Astrocyte (in vitro differentiated cells and primary cell): Measurements from ENCODE around the gene CHCHD3. TPM values are rescaled to one million over a fixed set of nuclear protein-coding genes. Genes with fewer than 3 reads are reported as not detected.

Source experiments
- DNase-seq: peaks from one replicate; pipeline ENCODE4 v3.0.0-alpha.2; 2010; ENCODE audit warnings: low read depth
- FAIRE-seq: peaks from 2 replicates; lab custom pipeline; 2011; peaks lifted over from hg19 to GRCh38; lab: Jason Lieb, UNC
- H2AFZ ChIP-seq: 2 replicates; pipeline ENCODE4 v1.6.0; 2012; ENCODE audit warnings: low read depth, low read length, inconsistent platforms
- H3K27ac ChIP-seq: 2 replicates; pipeline ENCODE4 v1.5.1; 2011; ENCODE audit warnings: low read depth, low read length, inconsistent platforms
- H3K27me3 ChIP-seq: 2 replicates; pipeline ENCODE4 v1.6.0; 2011; ENCODE audit warnings: low read length, inconsistent platforms; ENCODE audit not compliant: insufficient read depth
- H3K36me3 ChIP-seq: 2 replicates; pipeline ENCODE4 v1.5.1; 2011; ENCODE audit warnings: low read length, inconsistent platforms; ENCODE audit not compliant: insufficient read depth
- H3K4me1 ChIP-seq: 2 replicates; pipeline ENCODE4 v1.5.1; 2011; ENCODE audit warnings: low read length, inconsistent platforms; ENCODE audit not compliant: insufficient read depth
- H3K4me2 ChIP-seq: 2 replicates; pipeline ENCODE4 v1.6.0; 2012; ENCODE audit warnings: low read length, inconsistent platforms
- H3K4me3 ChIP-seq: 2 replicates; pipeline ENCODE4 v1.5.1; 2011; ENCODE audit warnings: low read depth, mild to moderate bottlenecking, low read length, inconsistent platforms; ENCODE audit not compliant: insufficient read depth
- H3K79me2 ChIP-seq: 2 replicates; pipeline ENCODE4 v1.6.0; 2012; ENCODE audit warnings: mild to moderate bottlenecking, low read length, inconsistent platforms; ENCODE audit not compliant: insufficient read depth
- H3K9ac ChIP-seq: 2 replicates; pipeline ENCODE4 v1.6.0; 2012; ENCODE audit warnings: mild to moderate bottlenecking, low read length, inconsistent platforms
- H3K9me3 ChIP-seq: 2 replicates; pipeline ENCODE4 v1.5.1; 2012; ENCODE audit warnings: low read depth, mild to moderate bottlenecking, low read length, inconsistent platforms; ENCODE audit not compliant: insufficient read depth
- H4K20me1 ChIP-seq: 2 replicates; pipeline ENCODE4 v1.6.0; 2012; ENCODE audit warnings: low read length, inconsistent platforms; ENCODE audit not compliant: insufficient read depth
- H3K27ac Mint-ChIP-seq: one replicate; pipeline ENCODE4 v1.8.0; 2021; ENCODE audit warnings: mild to moderate bottlenecking, mixed read lengths; ENCODE audit not compliant: unreplicated experiment
- H3K27me3 Mint-ChIP-seq: one replicate; pipeline ENCODE4 v1.8.0; 2021; ENCODE audit warnings: low read depth, mixed read lengths; ENCODE audit not compliant: unreplicated experiment
- H3K36me3 Mint-ChIP-seq: one replicate; pipeline ENCODE4 v1.8.0; 2021; ENCODE audit warnings: low read depth, mixed read lengths; ENCODE audit not compliant: unreplicated experiment
- H3K4me1 Mint-ChIP-seq: one replicate; pipeline ENCODE4 v1.8.0; 2021; ENCODE audit warnings: low read depth, mixed read lengths; ENCODE audit not compliant: unreplicated experiment
- H3K4me3 Mint-ChIP-seq: one replicate; pipeline ENCODE4 v1.8.0; 2021; ENCODE audit warnings: mild to moderate bottlenecking, moderate library complexity, mixed read lengths; ENCODE audit not compliant: unreplicated experiment
- H3K9me3 Mint-ChIP-seq: one replicate; pipeline ENCODE4 v1.8.0; 2021; ENCODE audit warnings: mild to moderate bottlenecking, mixed read lengths; ENCODE audit not compliant: unreplicated experiment
- EZH2 ChIP-seq: IDR thresholded peaks from 2 replicates; pipeline ENCODE4 v1.6.1; 2012; ENCODE audit warnings: mild to moderate bottlenecking, low read length, inconsistent platforms; ENCODE audit not compliant: insufficient read depth
- total RNA-seq: library from RNA; stranded (reverse); gene quantifications from 2 replicates; pipeline ENCODE4 v1.2.1, GENCODE V29; 2021
- TF ChIP-seq, protein P1 (sequence below): IDR thresholded peaks from 2 replicates; pipeline ENCODE4 v1.5.1; 2011; ENCODE audit warnings: low read depth, mild to moderate bottlenecking, inconsistent platforms, low read length, moderate library complexity; ENCODE audit not compliant: insufficient read depth

The CHCHD3 gene
- total RNA-seq, 1 donor from 2014 or later, result 63.1 TPM

DNA sequence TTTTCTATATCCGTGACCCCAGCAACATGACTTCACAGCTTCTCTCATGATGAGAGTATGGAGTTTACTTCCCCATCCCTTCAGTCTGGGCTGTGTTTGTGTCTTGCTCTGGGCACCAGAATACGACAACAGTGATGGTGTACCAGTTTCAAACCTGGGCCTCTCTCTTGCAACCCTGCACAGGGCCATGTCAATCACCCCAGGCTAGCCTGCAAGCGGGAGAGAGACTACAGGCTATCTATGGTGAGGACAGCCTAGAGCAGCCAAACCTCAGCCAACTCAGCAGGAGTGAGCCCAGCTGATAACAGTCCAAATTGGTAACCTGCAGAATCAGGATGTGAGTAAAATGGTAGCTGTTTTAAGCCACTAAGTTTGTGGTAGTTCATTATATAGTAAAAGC lies 235.8 kb downstream of the CHCHD3 start:
- peaks cover 7% of the 10 kb centered on the region for H3K36me3 Mint-ChIP-seq
- no peak overlapping the region for H3K4me3 Mint-ChIP-seq
- no peaks in the 10 kb centered on the region for H3K27me3 Mint-ChIP-seq
- H3K36me3 ChIP-seq, result no peaks in the 10 kb centered on the region
- TF ChIP-seq EZH2, result no peak
- TF ChIP-seq, protein P1, sequence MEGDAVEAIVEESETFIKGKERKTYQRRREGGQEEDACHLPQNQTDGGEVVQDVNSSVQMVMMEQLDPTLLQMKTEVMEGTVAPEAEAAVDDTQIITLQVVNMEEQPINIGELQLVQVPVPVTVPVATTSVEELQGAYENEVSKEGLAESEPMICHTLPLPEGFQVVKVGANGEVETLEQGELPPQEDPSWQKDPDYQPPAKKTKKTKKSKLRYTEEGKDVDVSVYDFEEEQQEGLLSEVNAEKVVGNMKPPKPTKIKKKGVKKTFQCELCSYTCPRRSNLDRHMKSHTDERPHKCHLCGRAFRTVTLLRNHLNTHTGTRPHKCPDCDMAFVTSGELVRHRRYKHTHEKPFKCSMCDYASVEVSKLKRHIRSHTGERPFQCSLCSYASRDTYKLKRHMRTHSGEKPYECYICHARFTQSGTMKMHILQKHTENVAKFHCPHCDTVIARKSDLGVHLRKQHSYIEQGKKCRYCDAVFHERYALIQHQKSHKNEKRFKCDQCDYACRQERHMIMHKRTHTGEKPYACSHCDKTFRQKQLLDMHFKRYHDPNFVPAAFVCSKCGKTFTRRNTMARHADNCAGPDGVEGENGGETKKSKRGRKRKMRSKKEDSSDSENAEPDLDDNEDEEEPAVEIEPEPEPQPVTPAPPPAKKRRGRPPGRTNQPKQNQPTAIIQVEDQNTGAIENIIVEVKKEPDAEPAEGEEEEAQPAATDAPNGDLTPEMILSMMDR, result no peak
- no peak overlapping the region for H2AFZ ChIP-seq
- no peaks in the 10 kb centered on the region for H3K4me1 Mint-ChIP-seq
- FAIRE-seq (no peak), DNase-seq (no peak)
- H3K9me3 ChIP-seq, result no peaks in the 10 kb centered on the region
- H3K27ac ChIP-seq, result no peak overlapping the region
- no peaks in the 10 kb centered on the region for H3K27me3 ChIP-seq
- no peak overlapping the region for H3K4me2 ChIP-seq
- no peak overlapping the region for H3K4me3 ChIP-seq
- H3K79me2 ChIP-seq, result no peaks in the 10 kb centered on the region
- no peaks in the 10 kb centered on the region for H3K4me1 ChIP-seq
- peaks cover 2% of the 10 kb centered on the region for H3K9me3 Mint-ChIP-seq
- no peak overlapping the region for H3K27ac Mint-ChIP-seq
- H3K9ac ChIP-seq, result no peak overlapping the region
- H4K20me1 ChIP-seq, result no peaks in the 10 kb centered on the region

DNA sequence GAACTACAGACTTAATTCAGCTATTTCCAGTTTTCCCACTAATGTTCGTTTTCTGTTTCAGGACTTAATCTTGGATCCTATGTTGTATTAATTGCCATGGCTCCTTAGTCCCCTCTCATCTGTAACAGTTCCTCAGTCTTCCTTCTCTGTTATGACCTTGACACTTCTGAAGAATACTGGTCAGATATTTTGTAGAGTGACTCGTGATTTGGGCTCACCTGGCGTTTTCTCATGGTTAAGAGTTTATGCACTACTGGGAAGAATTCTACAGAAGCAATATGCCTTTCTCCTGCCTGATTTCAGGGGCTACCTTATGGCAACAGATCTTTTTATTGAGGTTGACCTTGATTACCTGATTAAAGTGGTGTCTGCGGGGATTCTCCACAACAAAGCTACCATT lies 239.4 kb downstream of the CHCHD3 start:
- Histone ChIP-seq H3K9ac (no peak overlapping the region), H3K27me3 (no peaks in the 10 kb centered on the region), H3K4me3 (no peak overlapping the region), H3K27ac (no peak overlapping the region), H3K4me1 (no peaks in the 10 kb centered on the region), H4K20me1 (no peaks in the 10 kb centered on the region), H3K79me2 (no peaks in the 10 kb centered on the region), H3K36me3 (no peaks in the 10 kb centered on the region), H2AFZ (no peak overlapping the region), H3K9me3 (no peaks in the 10 kb centered on the region), H3K4me2 (no peak overlapping the region)
- Mint-ChIP-seq H3K4me1 (peaks cover 2% of the 10 kb centered on the region), H3K27me3 (no peaks in the 10 kb centered on the region), H3K27ac (no peak overlapping the region), H3K4me3 (no peak overlapping the region), H3K9me3 (peaks cover 2% of the 10 kb centered on the region), H3K36me3 (peaks cover 7% of the 10 kb centered on the region)
- TF ChIP-seq, protein P1, result no peak
- DNase-seq, result no peak
- FAIRE-seq, result no peak

DNA sequence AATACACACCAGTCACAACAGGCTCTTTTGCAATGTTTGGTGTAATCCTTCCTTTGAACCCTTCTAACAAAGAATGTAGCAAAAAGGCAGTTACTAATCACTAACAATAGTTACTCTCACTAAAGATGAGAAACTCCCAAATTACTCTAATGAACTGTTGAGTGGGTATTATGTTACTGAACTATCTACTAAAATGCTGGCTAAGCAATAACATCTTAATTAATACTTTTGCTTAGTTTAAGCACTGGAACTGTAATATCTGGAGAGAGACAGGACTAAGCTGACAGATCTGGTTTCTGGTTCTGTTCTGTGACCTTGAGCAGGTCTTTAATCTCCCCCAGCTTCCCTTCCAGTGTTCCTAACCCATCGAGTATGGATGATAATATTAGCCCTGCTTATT lies 241.7 kb downstream of the CHCHD3 start:
- no peak overlapping the region for H3K27ac Mint-ChIP-seq
- H2AFZ ChIP-seq, result no peak overlapping the region
- DNase-seq (no peak), FAIRE-seq (no peak)
- no peaks in the 10 kb centered on the region for H3K79me2 ChIP-seq
- H3K9me3 Mint-ChIP-seq, result peaks cover 2% of the 10 kb centered on the region
- H3K4me2 ChIP-seq, result no peak overlapping the region
- H3K27me3 Mint-ChIP-seq, result no peaks in the 10 kb centered on the region
- H3K4me1 ChIP-seq, result no peaks in the 10 kb centered on the region
- no peaks in the 10 kb centered on the region for H3K9me3 ChIP-seq
- H3K27ac ChIP-seq, result no peak overlapping the region
- H3K4me1 Mint-ChIP-seq, result peaks cover 9% of the 10 kb centered on the region
- no peak overlapping the region for H3K9ac ChIP-seq
- H3K4me3 Mint-ChIP-seq, result no peak overlapping the region
- no peaks in the 10 kb centered on the region for H3K36me3 ChIP-seq
- H3K27me3 ChIP-seq, result no peaks in the 10 kb centered on the region
- no peaks in the 10 kb centered on the region for H4K20me1 ChIP-seq
- TF ChIP-seq EZH2, result no peak
- TF ChIP-seq, protein P1, result no peak
- peaks cover 11% of the 10 kb centered on the region for H3K36me3 Mint-ChIP-seq
- no peak overlapping the region for H3K4me3 ChIP-seq
